ENCODE data around the gene GNB4. TPM values are rescaled to one million over a fixed set of nuclear protein-coding genes. Genes with fewer than 3 reads are reported as not detected.

GNB4 gene
- total and polyA plus RNA-seq, 4 donors, result 6.3 to 56.2 (median 25.8) TPM

GRCh38 chr3:179421500-179421899 is 29.8 kb downstream of the GNB4 start:
- WGBS, 2 donors, result 25 to 56% methylated on average over 2 of the region's 2 CpGs
- Histone ChIP-seq H3K4me3 (no peak overlapping the region), H3K27me3 (ENCODE audit: control insufficient read depth in 3 of 3, insufficient read depth in 3 of 3, low read length in 2 of 3) (no peaks in the 10 kb centered on the region), H3K27ac (ENCODE audit: low read depth in 1 of 2, low read length in 1 of 2) (no peak overlapping the region), H3K4me1 (ENCODE audit: control insufficient read depth in 5 of 5, insufficient read depth in 5 of 5, low read length in 5 of 5) (no peaks in the 10 kb centered on the region), H3K9ac (ENCODE audit: insufficient read depth in 1 of 2, low read length in 2 of 2) (no peak overlapping the region), H3K36me3 (ENCODE audit: control insufficient read depth in 4 of 4, insufficient read depth in 4 of 4, low read length in 4 of 4) (peaks cover 21 to 30% (median 23%) of the 10 kb centered on the region in 4 donors), H3K9me3 (ENCODE audit: control insufficient read depth in 4 of 4, insufficient read depth in 3 of 4, low read length in 3 of 4) (no peaks in the 10 kb centered on the region)
- peak; percentile 27 for TF ChIP-seq CTCF (IDR thresholded peaks at IDR 0.05; ENCODE audit: control extremely low read depth, extremely low read depth)
- no peak for ATAC-seq (ENCODE audit: insufficient read depth, low FRiP score)
- peak; percentile 25 to 71 (median 62) for DNase-seq

GRCh38 chr3:179418610-179419009 is 32.7 kb downstream of the GNB4 start:
- H3K9ac ChIP-seq (ENCODE audit: insufficient read depth in 1 of 2, low read length in 2 of 2), result no peak overlapping the region
- H3K27ac ChIP-seq (ENCODE audit: low read depth in 1 of 2, low read length in 1 of 2), result no peak overlapping the region
- DNase-seq (no peak), ATAC-seq (ENCODE audit: insufficient read depth, low FRiP score) (no peak)
- H3K4me1 ChIP-seq (ENCODE audit: control insufficient read depth in 5 of 5, insufficient read depth in 5 of 5, low read length in 5 of 5), result no peaks in the 10 kb centered on the region
- H3K4me3 ChIP-seq, result no peak overlapping the region
- no peaks in the 10 kb centered on the region for H3K9me3 ChIP-seq (ENCODE audit: control insufficient read depth in 4 of 4, insufficient read depth in 3 of 4, low read length in 3 of 4)
- peaks cover 6 to 20% (median 12%) of the 10 kb centered on the region in 4 donors for H3K36me3 ChIP-seq (ENCODE audit: control insufficient read depth in 4 of 4, insufficient read depth in 4 of 4, low read length in 4 of 4)
- no peaks in the 10 kb centered on the region for H3K27me3 ChIP-seq (ENCODE audit: control insufficient read depth in 3 of 3, insufficient read depth in 3 of 3, low read length in 2 of 3)
- 90 to 96% methylated on average over 3 of the region's 3 CpGs for WGBS, 2 donors
- TF ChIP-seq CTCF (IDR thresholded peaks at IDR 0.05; ENCODE audit: control extremely low read depth, extremely low read depth), result no peak

GRCh38 chr3:179416681-179417080 is 34.6 kb downstream of the GNB4 start:
- ATAC-seq (ENCODE audit: insufficient read depth, low FRiP score) (no peak), DNase-seq (no peak)
- H3K4me3 ChIP-seq, result no peak overlapping the region
- no peaks in the 10 kb centered on the region for H3K27me3 ChIP-seq (ENCODE audit: control insufficient read depth in 3 of 3, insufficient read depth in 3 of 3, low read length in 2 of 3)
- 91 to 93% methylated on average over 2 of the region's 2 CpGs for WGBS, 2 donors
- peaks cover 13 to 18% (median 15%) of the 10 kb centered on the region in 4 donors for H3K36me3 ChIP-seq (ENCODE audit: control insufficient read depth in 4 of 4, insufficient read depth in 4 of 4, low read length in 4 of 4)
- no peaks in the 10 kb centered on the region for H3K4me1 ChIP-seq (ENCODE audit: control insufficient read depth in 5 of 5, insufficient read depth in 5 of 5, low read length in 5 of 5)
- H3K27ac ChIP-seq (ENCODE audit: low read depth in 1 of 2, low read length in 1 of 2), result no peak overlapping the region
- no peak overlapping the region for H3K9ac ChIP-seq (ENCODE audit: insufficient read depth in 1 of 2, low read length in 2 of 2)
- H3K9me3 ChIP-seq (ENCODE audit: control insufficient read depth in 4 of 4, insufficient read depth in 3 of 4, low read length in 3 of 4), result no peaks in the 10 kb centered on the region
- TF ChIP-seq CTCF (IDR thresholded peaks at IDR 0.05; ENCODE audit: control extremely low read depth, extremely low read depth), result no peak

- Histone ChIP-seq H3K4me1 (ENCODE audit: control insufficient read depth in 5 of 5, insufficient read depth in 5 of 5, low read length in 5 of 5) (no peaks in the 10 kb centered on the region), H3K27ac (ENCODE audit: low read depth in 1 of 2, low read length in 1 of 2) (no peak overlapping the region), H3K9ac (ENCODE audit: insufficient read depth in 1 of 2, low read length in 2 of 2) (no peak overlapping the region), H3K4me3 (no peak overlapping the region), H3K9me3 (ENCODE audit: control insufficient read depth in 4 of 4, insufficient read depth in 3 of 4, low read length in 3 of 4) (no peaks in the 10 kb centered on the region), H3K36me3 (ENCODE audit: control insufficient read depth in 4 of 4, insufficient read depth in 4 of 4, low read length in 4 of 4) (peaks cover 15 to 18% (median 16%) of the 10 kb centered on the region in 4 donors), H3K27me3 (ENCODE audit: control insufficient read depth in 3 of 3, insufficient read depth in 3 of 3, low read length in 2 of 3) (no peaks in the 10 kb centered on the region)
- ATAC-seq (ENCODE audit: insufficient read depth, low FRiP score), result no peak
- WGBS, 2 donors, result 89 to 96% methylated on average over 4 of the region's 4 CpGs
- no peak for TF ChIP-seq CTCF (IDR thresholded peaks at IDR 0.05; ENCODE audit: control extremely low read depth, extremely low read depth)
- no peak for DNase-seq
Measured at GRCh38 chr3:179415377-179415776, 35.9 kb downstream of the GNB4 start.
